ENCODE data around the gene SPEN.

- TF ChIP-seq CTCF (IDR thresholded peaks at IDR 0.05; ENCODE audit: poor library complexity, severe bottlenecking) (peak; percentile 42), SMC3 (conservative IDR thresholded peaks at IDR 0.05; ENCODE audit: poor library complexity) (peak; percentile 14), EP300 (conservative IDR thresholded peaks at IDR 0.05; ENCODE audit: poor library complexity, severe bottlenecking) (peak; percentile 41), EZH2 (IDR thresholded peaks at IDR 0.05; ENCODE audit: borderline replicate concordance, insufficient read depth, low read length, poor library complexity, severe bottlenecking) (no peak), TAF1 (IDR thresholded peaks at IDR 0.05; ENCODE audit: low read depth) (peak; percentile 42), REST (IDR thresholded peaks at IDR 0.05; ENCODE audit: borderline replicate concordance) (peak; percentile 71), POLR2AphosphoS5 (IDR thresholded peaks at IDR 0.05) (peak; percentile 71), MXI1 (conservative IDR thresholded peaks at IDR 0.05; ENCODE audit: poor library complexity, severe bottlenecking) (no peak), RAD21 (conservative IDR thresholded peaks at IDR 0.05) (peak; percentile 51)
These were observed at the start of gene SPEN for GRCh38 chr1:15847100-15847892.

Measured in neural cell (in vitro differentiated cells).